H1 (cell line): ENCODE results near the gene TRNAU1AP. TPM values are rescaled to one million over a fixed set of nuclear protein-coding genes. Genes with fewer than 3 reads are reported as not detected.

Source experiments
- CTCF ChIA-PET: fragments of 300-600 bp; sonication (Branson Sonifier 250); formaldehyde crosslinking; loops from one replicate; lab custom pipeline; 2021; ENCODE audit not compliant: partially characterized antibody; lab: Charles Lee
- POLR2A ChIA-PET: fragments of 300-600 bp; sonication (Branson Sonifier 250); formaldehyde crosslinking; loops from one replicate; lab custom pipeline; 2021; ENCODE audit warnings: inconsistent platforms; ENCODE audit not compliant: partially characterized antibody; lab: Charles Lee
- DNase-seq, 2 experiments: peaks; one replicate each; pipeline versions ENCODE4 v3.0.0 to v3.0.0-alpha.2; 2010 to 2022; ENCODE audit warnings: low spot score in 2 of 2, low read depth in 1 of 2, mixed read lengths in 1 of 2
- FAIRE-seq: peaks from 2 replicates; lab custom pipeline; 2011; peaks lifted over from hg19 to GRCh38; lab: Jason Lieb, UNC
- H2AFZ ChIP-seq: 2 replicates; pipeline ENCODE4 v1.8.1; 2012; ENCODE audit warnings: low read length, inconsistent platforms
- H2AK5ac ChIP-seq: 2 replicates; pipeline ENCODE4 v1.6.1; 2013; ENCODE audit warnings: low read depth, low read length
- H2BK120ac ChIP-seq: replicated peaks from 2 replicates; pipeline ENCODE3; 2013; ENCODE audit warnings: low read depth, low read length, inconsistent platforms
- H2BK12ac ChIP-seq: 2 replicates; pipeline ENCODE4 v1.6.1; 2013; ENCODE audit warnings: low read depth, low read length
- H2BK15ac ChIP-seq: 2 replicates; pipeline ENCODE4 v1.6.1; 2013; ENCODE audit warnings: low read length
- H2BK20ac ChIP-seq: 2 replicates; pipeline ENCODE4 v1.6.1; 2013; ENCODE audit warnings: low read length
- H2BK5ac ChIP-seq: 2 replicates; pipeline ENCODE4 v1.6.1; 2013; ENCODE audit warnings: low read depth, low read length
- H3K14ac ChIP-seq: 2 replicates; pipeline ENCODE4 v1.6.1; 2013; ENCODE audit warnings: inconsistent platforms; ENCODE audit not compliant: insufficient read length
- H3K18ac ChIP-seq: 2 replicates; pipeline ENCODE4 v1.6.1; 2013; ENCODE audit warnings: low read length; ENCODE audit errors: extremely low read depth
- H3K23ac ChIP-seq: 2 replicates; pipeline ENCODE4 v1.6.1; 2013; ENCODE audit warnings: inconsistent platforms; ENCODE audit not compliant: insufficient read length
- H3K23me2 ChIP-seq: 2 replicates; pipeline ENCODE4 v1.6.1; 2013; ENCODE audit warnings: low read depth, low read length
- H3K27ac ChIP-seq: 2 replicates; pipeline ENCODE4 v1.6.1; 2011; ENCODE audit warnings: low read depth, low read length, inconsistent platforms
- H3K27me3 ChIP-seq, 4 experiments: replicated peaks in 1 of 4; 1 replicate in 1 of 4; 2 replicates in 3 of 4; pipeline versions ENCODE4 v1.6.1 to v1.8.1; 2011 to 2013; ENCODE audit warnings: low read length in 3 of 4, mild to moderate bottlenecking in 3 of 4, inconsistent platforms in 2 of 4, mixed read lengths in 2 of 4, moderate library complexity in 1 of 4; ENCODE audit not compliant: control insufficient read depth in 3 of 4, insufficient read depth in 3 of 4; ENCODE audit errors: extremely low read depth in 1 of 4
- H3K36me3 ChIP-seq, 4 experiments: 2 replicates each; pipeline versions ENCODE4 v1.6.1 to v1.8.1; 2011 to 2013; ENCODE audit warnings: mild to moderate bottlenecking in 4 of 4, low read length in 3 of 4, moderate library complexity in 2 of 4, control low read depth in 1 of 4, inconsistent platforms in 1 of 4; ENCODE audit not compliant: insufficient read depth in 4 of 4, control insufficient read depth in 2 of 4
- H3K4ac ChIP-seq: replicated peaks from 2 replicates; pipeline ENCODE3; 2013; ENCODE audit warnings: low read length, low read depth, mixed read lengths, inconsistent platforms; ENCODE audit not compliant: insufficient read length
- H3K4me1 ChIP-seq, 4 experiments: replicated peaks in 1 of 4; 1 replicate in 1 of 4; 2 replicates in 3 of 4; pipeline versions ENCODE4 v1.6.1 to v1.8.1; 2011 to 2013; ENCODE audit warnings: low read length in 3 of 4, inconsistent platforms in 2 of 4, mixed read lengths in 1 of 4; ENCODE audit not compliant: insufficient read depth in 4 of 4, control insufficient read depth in 3 of 4
- H3K4me2 ChIP-seq, 2 experiments: 2 replicates each; pipeline versions ENCODE4 v1.6.1 to v1.8.1; 2011 to 2013; ENCODE audit warnings: low read depth in 2 of 2, low read length in 2 of 2, control low read depth in 1 of 2, inconsistent platforms in 1 of 2, mild to moderate bottlenecking in 1 of 2; ENCODE audit not compliant: insufficient read depth in 1 of 2
- H3K4me3 ChIP-seq, 4 experiments: fragments of 200-600, 300-600 bp in 1 of 4; sonication (generic), shearing (Covaris generic), sonication (Bioruptor Twin) in 1 of 4; 2 replicates each; pipeline versions ENCODE4 v1.5.1 to v1.8.1; 2011 to 2016; ENCODE audit warnings: low read length in 4 of 4, low read depth in 3 of 4, control low read depth in 2 of 4, inconsistent platforms in 2 of 4, mild to moderate bottlenecking in 2 of 4, mixed read lengths in 1 of 4, moderate library complexity in 1 of 4; ENCODE audit not compliant: insufficient read depth in 2 of 4; ENCODE audit errors: extremely low read depth in 1 of 4
- H3K56ac ChIP-seq: replicated peaks from 2 replicates; pipeline ENCODE3; 2013; ENCODE audit warnings: low read depth, mild to moderate bottlenecking, mixed read lengths, low read length, inconsistent platforms; ENCODE audit not compliant: insufficient read length
- H3K79me1 ChIP-seq: 2 replicates; pipeline ENCODE4 v1.6.1; 2013; ENCODE audit warnings: low read depth, low read length, control low read depth
- H3K79me2 ChIP-seq, 2 experiments: 2 replicates each; pipeline versions ENCODE4 v1.6.1 to v1.8.1; 2012 to 2013; ENCODE audit warnings: low read length in 2 of 2, mild to moderate bottlenecking in 2 of 2, inconsistent platforms in 1 of 2; ENCODE audit not compliant: insufficient read depth in 2 of 2, control insufficient read depth in 1 of 2
- H3K9ac ChIP-seq, 4 experiments: replicated peaks in 1 of 4; 1 replicate in 1 of 4; 2 replicates in 3 of 4; pipeline versions ENCODE4 v1.6.1 to v1.8.1; 2011 to 2013; ENCODE audit warnings: low read depth in 3 of 4, low read length in 3 of 4, control low read depth in 2 of 4, mild to moderate bottlenecking in 2 of 4, moderate library complexity in 2 of 4, inconsistent platforms in 1 of 4; ENCODE audit errors: extremely low read depth in 1 of 4
- H3K9me3 ChIP-seq, 2 experiments: 2 replicates each; pipeline versions ENCODE4 v1.6.1 to v1.8.1; 2012 to 2013; ENCODE audit warnings: mild to moderate bottlenecking in 2 of 2, moderate library complexity in 2 of 2, control low read depth in 1 of 2, inconsistent platforms in 1 of 2, low read depth in 1 of 2, low read length in 1 of 2, mixed read lengths in 1 of 2; ENCODE audit not compliant: insufficient read depth in 2 of 2
- H4K20me1 ChIP-seq, 2 experiments: replicated peaks in 1 of 2; 2 replicates each; pipeline versions ENCODE3 to v1.8.1; 2011 to 2013; ENCODE audit warnings: inconsistent platforms in 2 of 2, low read length in 2 of 2, mild to moderate bottlenecking in 1 of 2; ENCODE audit not compliant: insufficient read depth in 2 of 2, control insufficient read depth in 1 of 2
- H4K5ac ChIP-seq: 2 replicates; pipeline ENCODE4 v1.6.1; 2013; ENCODE audit warnings: low read length, low read depth, mixed read lengths, inconsistent platforms; ENCODE audit not compliant: insufficient read length
- H4K8ac ChIP-seq: 2 replicates; pipeline ENCODE4 v1.8.0; 2013; ENCODE audit warnings: mild to moderate bottlenecking, moderate library complexity, low read length, inconsistent platforms; ENCODE audit not compliant: insufficient read depth; ENCODE audit errors: extremely low read depth
- H4K91ac ChIP-seq: replicated peaks from 2 replicates; pipeline ENCODE3; 2013; ENCODE audit warnings: low read length, mixed read lengths, inconsistent platforms; ENCODE audit not compliant: insufficient read length
- CTBP2 ChIP-seq: IDR thresholded peaks from 2 replicates; pipeline ENCODE4 v1.7.0; 2011; ENCODE audit warnings: borderline replicate concordance, mild to moderate bottlenecking, moderate library complexity, mixed read lengths, low read length; ENCODE audit not compliant: insufficient read depth, insufficient read length
- GTF2F1 ChIP-seq: IDR thresholded peaks from 2 replicates; pipeline ENCODE4 v1.6.1; 2012; ENCODE audit warnings: low read depth, low read length, improper control_type of control experiment, borderline replicate concordance
- JUND ChIP-seq: IDR thresholded peaks from 2 replicates; pipeline ENCODE4 v1.6.1; 2011; ENCODE audit warnings: mild to moderate bottlenecking, improper control_type of control experiment, low read length
- KDM1A ChIP-seq: fragments of 200-600, 300-600 bp; sonication (generic); IDR thresholded peaks from 2 replicates; pipeline ENCODE4 v1.7.1; 2016; ENCODE audit warnings: mild to moderate bottlenecking, low read length, borderline replicate concordance
- NRF1 ChIP-seq: IDR thresholded peaks from 2 replicates; pipeline ENCODE4 v1.6.1; 2011; ENCODE audit warnings: mild to moderate bottlenecking, low read depth, low read length, improper control_type of control experiment
- POLR2A ChIP-seq, 2 experiments: IDR thresholded peaks; 1 replicate in 1 of 2; 2 replicates in 1 of 2; pipeline ENCODE4 v1.6.1; 2011; ENCODE audit warnings: low read depth in 2 of 2, low read length in 2 of 2, mild to moderate bottlenecking in 2 of 2; ENCODE audit errors: control extremely low read depth in 1 of 2
- RBBP5 ChIP-seq: IDR thresholded peaks from 2 replicates; pipeline ENCODE4 v1.7.1; 2012; ENCODE audit warnings: low read depth, mild to moderate bottlenecking, inconsistent platforms, low read length, moderate library complexity, borderline replicate concordance
- WGBS, 2 experiments: shearing (Covaris generic) in 1 of 2; methylation state at CpG; one replicate each; pipeline versions ENCODE4 v1.1.6 to v1.1.7; 2013 to 2015; ENCODE audit warnings: low lambda C conversion rate in 2 of 2, mixed read lengths in 2 of 2, inconsistent platforms in 1 of 2, low coverage in 1 of 2, missing lambda C conversion rate in 1 of 2; ENCODE audit not compliant: insufficient replicate concordance in 2 of 2, insufficient coverage in 1 of 2, insufficient read length in 1 of 2; ENCODE audit errors: extremely low coverage in 1 of 2, missing lambda C conversion rate in 1 of 2; 5-methylcytosine and 5-hydroxymethylcytosine counted together
- polyA plus RNA-seq, 7 experiments: library from polyadenylated mRNA; depleted of rRNA in 3 of 7; stranded (reverse) in 5 of 7; unstranded in 2 of 7; fragments of >200 nt in 5 of 7; fragments of 200-250 nt in 2 of 7; gene quantifications; 1 replicate in 5 of 7; 2 replicates in 1 of 7; 4 replicates in 1 of 7; pipeline versions ENCODE4 v1.2.1 to v1.2.3, GENCODE V29; 2011 to 2013; ENCODE audit warnings: missing spikeins in 2 of 7, mixed read lengths in 2 of 7
- total RNA-seq: library from RNA; stranded (reverse); fragmentation: NEBNext Ultra II Directional; extraction: Animal tissue kit (Norgen Biotek cat#: 25700); gene quantifications from 2 replicates; pipeline ENCODE4 v1.2.1, GENCODE V29; 2021

Gene TRNAU1AP
- total and polyA plus RNA-seq, 2 of the 8 experiments (the other 6 are each of a cell fraction or from before 2014, with no cell fraction given), result 35.2 to 37.1 TPM

- Histone ChIP-seq H3K9me3 (no peaks in the 10 kb centered on the region), H4K91ac (no peak overlapping the region), H3K79me1 (no peaks in the 10 kb centered on the region), H2AK5ac (no peak overlapping the region), H2BK5ac (no peak overlapping the region), H2AFZ (no peak overlapping the region), H3K23me2 (no peaks in the 10 kb centered on the region), H2BK120ac (no peak overlapping the region), H2BK20ac (no peak overlapping the region), H3K4me1 (no peaks in the 10 kb centered on the region), H3K23ac (no peak overlapping the region), H3K4ac (no peak overlapping the region), H3K36me3 (peaks cover 25 to 43% (median 41%) of the 10 kb centered on the region in 4 experiments), H3K4me2 (no peak overlapping the region), H4K20me1 (peaks cover 2 to 8% of the 10 kb centered on the region in 2 experiments), H3K9ac (no peak overlapping the region), H3K27ac (no peak overlapping the region), H3K4me3 (no peak overlapping the region), H3K27me3 (no peaks in the 10 kb centered on the region; a peak in 1 of 7 replicates), H4K5ac (no peak overlapping the region), H3K56ac (no peak overlapping the region), H4K8ac (no peak overlapping the region), H3K14ac (no peak overlapping the region), H2BK15ac (no peak overlapping the region), H3K18ac (no peak overlapping the region), H3K79me2 (no peaks in the 10 kb centered on the region), H2BK12ac (no peak overlapping the region)
- 91% methylated on average over 8 of the region's 8 CpGs; no CpG with 5 or more reads in 1 of the 2 experiments for WGBS, 2 experiments
- CTCF ChIA-PET, result interaction anchor here (0.6 to 1.7 kb wide), 2 partner anchors 16 to 65 kb away, joined by 3 to 5 read pairs; no protein-coding TSS in a partner anchor
- TF ChIP-seq GTF2F1 (no peak), RBBP5 (no peak), CTBP2 (no peak), POLR2A (IDR thresholded peaks at IDR 0.05; ENCODE audit: control extremely low read depth in 1 of 2, low read depth in 2 of 2, low read length in 2 of 2) (no peak), KDM1A (no peak), JUND (no peak), NRF1 (no peak)
- POLR2A ChIA-PET, result interaction anchor here (0.7 to 9.6 kb wide), 9 partner anchors 10 to 43 kb away, joined by 3 to 118 read pairs (median 4); partner anchors contain the start of gene TRNAU1AP
- DNase-seq (no peak), FAIRE-seq (no peak)
These were observed 15.3 kb upstream of the TRNAU1AP start for GRCh38 chr1:28537457-28538199.
